Heart left ventricle (tissue), 13 donors: ENCODE results near the gene C2CD2.

Experiments
- CTCF ChIP-seq, 12 donors: fragments of 200-600 bp; sonication (generic) in 4 of 12; IDR thresholded peaks; one replicate each; pipeline versions ENCODE4 v1.5.0 to v1.8.0; 2018 to 2022; ENCODE audit warnings: antibody characterized with exemption in 12 of 12, mild to moderate bottlenecking in 5 of 12
- POLR2A ChIP-seq, 2 donors: fragments of 450-650 bp; IDR thresholded peaks; one replicate each; pipeline ENCODE4 v1.6.1; 2017; ENCODE audit warnings: antibody characterized with exemption in 2 of 2, mild to moderate bottlenecking in 2 of 2, moderate library complexity in 2 of 2
- donor health status: ischemic (EF 13 %, LVEDD 7.1; RV severe dilation, severe dysfunction).
- donor health status: DM: no; HTN: yes; CAD: no.
- donor health status: DM: no; HTN: no; CAD: no.
- donor health status: ischemic (EF 25% LVEDD 6.9; RV normal size, moderate dysfunction).
- donor health status: ischemic (EF 25% LVEDD 5.7; RV mildly dilated, moderate dysfunction).
- donor health status: ischemic (EF 35%, LVEDD 5.7; RV mildly dilated, moderate dysfunction).
- donor health status: nonischemic (EF 11% LVEDD 7.7; RV severe dilation, severe dysfunction).
- donor health status: DM: yes; HTN: yes; CAD: no.
- donor health status: PGD.
- donor health status: ischemic (EF 29% LVEDD 5.4; RV normal size, mild dysfunction).
- donor health status: nonischemic (EF 23%, LVEDD 6.1; RV moderate dilation, normal function).

- TF ChIP-seq CTCF (IDR thresholded peaks at IDR 0.05) = no peak
- TF ChIP-seq POLR2A (IDR thresholded peaks at IDR 0.05) = no peak
These were observed 75.7 kb downstream of the C2CD2 start for GRCh38 chr21:41877901-41878830.
